Measurements from ENCODE around the gene CRYBG3.
A peak's percentile ranks its signal among the peaks of the same experiment; 100 is the strongest.
"Not testable (repeated sequence)": the region's sequence is repeated elsewhere in the genome, so short reads cannot be mapped to it uniquely, and the experiment has no call there.

The CRYBG3 gene

DNA sequence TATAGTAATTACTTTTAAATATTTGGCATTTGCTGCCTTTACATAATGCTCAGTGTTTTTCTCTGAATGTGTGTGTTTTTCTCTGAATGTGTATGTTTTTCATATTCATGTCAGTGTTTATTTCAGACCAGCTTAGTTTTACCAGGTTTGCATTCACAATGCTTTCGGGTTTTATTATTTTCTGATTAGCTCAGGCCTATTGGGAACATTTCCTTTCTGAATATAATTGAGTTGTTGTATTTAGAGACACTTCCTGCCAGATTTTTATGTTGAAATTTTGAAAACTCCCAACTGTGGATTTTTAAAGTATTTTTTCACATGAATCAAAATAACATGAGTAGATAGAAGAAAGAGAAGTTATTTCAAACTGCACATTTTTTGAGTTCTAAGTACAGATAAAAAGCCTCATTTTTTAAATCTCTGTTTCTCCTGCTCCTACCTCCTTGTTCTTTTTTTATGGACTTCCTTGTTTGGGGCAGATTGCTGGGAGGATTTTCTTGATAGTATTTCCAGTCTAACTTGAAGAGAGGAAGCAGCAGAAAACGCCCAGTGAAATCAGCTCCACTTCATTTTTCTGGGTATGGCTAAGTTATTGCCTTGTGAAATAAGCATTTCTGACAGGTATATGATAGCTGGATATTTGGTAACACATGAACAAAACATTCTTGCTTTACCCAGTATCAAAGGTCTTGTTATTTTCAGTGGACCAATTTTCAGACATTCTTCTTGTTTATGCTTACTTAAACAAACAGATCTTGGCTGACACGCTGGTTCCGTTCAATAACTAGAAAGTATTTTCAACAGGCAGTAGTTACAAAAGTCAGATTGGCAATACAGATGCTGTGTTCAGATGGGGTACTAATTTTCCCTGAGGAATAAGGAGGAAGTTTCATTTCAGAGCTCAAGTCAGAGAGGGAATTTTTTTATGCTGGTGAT is 79.8 kb downstream of the CRYBG3 start:
- no peak for DNase-seq

DNA sequence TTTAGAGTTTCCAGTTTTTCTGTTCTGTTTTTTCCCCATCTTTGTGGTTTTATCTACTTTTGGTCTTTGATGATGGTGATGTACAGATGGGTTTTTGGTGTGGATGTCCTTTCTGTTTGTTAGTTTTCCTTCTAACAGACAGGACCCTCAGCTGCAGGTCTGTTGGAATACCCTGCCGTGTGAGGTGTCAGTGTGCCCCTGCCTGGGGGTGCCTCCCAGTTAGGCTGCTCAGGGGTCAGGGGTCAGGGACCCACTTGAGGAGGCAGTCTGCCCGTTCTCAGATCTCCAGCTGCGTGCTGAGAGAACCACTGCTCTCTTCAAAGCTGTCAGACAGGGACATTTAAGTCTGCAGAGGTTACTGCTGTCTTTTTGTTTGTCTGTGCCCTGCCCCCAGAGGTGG is 88.0 kb downstream of the CRYBG3 start:
- DNase-seq = not testable (repeated sequence)

DNA sequence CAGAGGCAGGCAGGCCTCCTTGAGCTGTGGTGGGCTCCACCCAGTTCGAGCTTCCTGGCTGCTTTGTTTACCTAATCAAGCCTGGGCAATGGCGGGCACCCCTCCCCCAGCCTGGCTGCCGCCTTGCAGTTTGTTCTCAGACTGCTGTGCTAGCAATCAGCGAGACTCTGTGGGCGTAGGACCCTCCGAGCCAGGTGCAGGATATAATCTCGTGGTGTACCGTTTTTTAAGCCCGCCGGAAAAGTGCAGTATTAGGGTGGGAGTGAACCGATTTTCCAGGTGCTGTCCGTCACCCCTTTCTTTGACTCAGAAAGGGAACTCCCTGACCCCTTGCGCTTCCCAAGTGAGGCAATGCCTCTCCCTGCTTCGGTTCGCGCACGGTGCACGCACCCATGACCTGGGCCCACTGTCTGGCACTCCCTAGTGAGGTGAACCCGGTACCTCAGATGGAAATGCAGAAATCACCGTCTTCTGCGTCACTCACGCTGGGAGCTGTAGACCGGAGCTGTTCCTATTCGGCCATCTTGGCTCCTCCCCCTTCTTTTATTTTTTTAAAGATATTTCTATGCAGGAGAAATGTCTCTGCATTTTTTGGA is 88.5 kb downstream of the CRYBG3 start:
- DNase-seq = peak; percentile 43

DNA sequence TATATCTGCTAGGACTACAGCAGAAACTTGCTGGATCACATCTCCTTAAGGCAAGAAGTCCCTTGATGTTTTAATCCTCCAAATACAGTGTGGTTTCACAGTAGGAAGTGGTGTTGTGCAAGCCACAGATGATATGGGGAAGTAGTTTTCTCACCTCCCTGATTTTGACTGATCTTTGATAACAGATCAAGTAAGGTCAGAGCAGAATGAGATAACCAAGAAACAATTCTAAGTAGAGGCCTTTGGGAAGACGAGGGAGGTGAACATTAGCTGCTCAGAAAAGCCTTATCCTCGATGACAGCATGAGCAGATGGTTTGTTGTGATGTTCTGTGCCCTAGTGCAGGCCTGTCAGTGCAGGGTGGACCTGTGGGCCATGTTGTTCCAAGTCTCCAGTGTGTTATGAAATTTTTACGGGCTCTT is 89.1 kb downstream of the CRYBG3 start:
- peak; percentile 47 for DNase-seq

DNA sequence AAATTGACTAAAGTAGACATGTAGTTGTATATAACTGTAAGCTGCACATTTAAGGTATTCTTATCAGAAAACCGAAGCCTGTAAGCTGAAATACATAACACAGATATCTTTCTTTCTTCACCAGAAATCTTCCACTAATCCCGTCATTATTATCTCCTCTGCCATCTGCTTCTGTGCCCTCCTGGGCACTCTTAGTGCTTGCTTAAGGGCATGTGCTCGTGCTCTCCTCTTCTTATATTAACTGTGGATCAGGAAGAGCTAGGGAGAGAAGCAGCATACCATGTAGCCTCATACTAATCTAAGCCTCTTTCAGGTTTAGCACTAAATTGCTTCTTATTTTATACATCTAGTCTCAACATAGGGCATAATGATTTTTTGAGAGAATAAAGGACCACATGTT is 89.6 kb downstream of the CRYBG3 start:
- DNase-seq = no peak

DNA sequence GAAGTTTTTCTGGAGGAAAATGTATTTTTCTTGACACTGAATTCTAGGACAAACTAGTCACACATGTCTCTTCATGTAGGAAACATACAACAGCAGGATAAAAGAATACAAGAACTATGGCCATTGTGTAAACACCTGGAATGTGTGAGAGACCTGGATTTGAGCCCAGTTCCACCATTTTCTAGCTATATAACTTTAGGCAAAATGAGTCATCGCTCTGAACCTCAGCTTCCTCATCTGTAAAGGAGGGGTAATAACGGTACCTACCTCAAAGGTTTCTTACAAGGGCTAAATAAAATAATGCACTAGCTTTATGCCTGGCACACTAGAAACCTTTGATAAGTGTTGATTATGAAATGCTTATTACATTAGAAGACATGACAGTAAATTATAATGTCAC is 92.6 kb downstream of the CRYBG3 start:
- no peak for DNase-seq

DNA sequence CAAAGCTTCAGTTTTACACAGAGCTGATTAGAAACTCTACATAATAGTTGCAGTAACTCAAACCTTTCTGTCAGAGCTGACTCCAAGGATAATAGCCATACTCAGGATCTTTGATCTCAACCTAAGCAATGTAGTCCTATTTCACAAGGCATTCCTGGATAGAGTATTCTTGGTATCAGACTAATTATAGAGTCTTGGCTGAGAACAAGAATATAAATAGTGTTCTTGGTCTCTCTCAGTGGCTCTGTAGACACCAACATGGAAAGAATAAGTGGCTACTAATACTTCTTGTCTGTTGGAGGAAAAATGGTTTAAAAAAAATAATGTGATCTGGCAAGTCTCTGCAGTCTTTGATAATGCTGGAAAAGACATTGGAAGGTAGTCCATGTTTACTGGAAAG is 94.8 kb downstream of the CRYBG3 start:
- no peak for DNase-seq

DNA sequence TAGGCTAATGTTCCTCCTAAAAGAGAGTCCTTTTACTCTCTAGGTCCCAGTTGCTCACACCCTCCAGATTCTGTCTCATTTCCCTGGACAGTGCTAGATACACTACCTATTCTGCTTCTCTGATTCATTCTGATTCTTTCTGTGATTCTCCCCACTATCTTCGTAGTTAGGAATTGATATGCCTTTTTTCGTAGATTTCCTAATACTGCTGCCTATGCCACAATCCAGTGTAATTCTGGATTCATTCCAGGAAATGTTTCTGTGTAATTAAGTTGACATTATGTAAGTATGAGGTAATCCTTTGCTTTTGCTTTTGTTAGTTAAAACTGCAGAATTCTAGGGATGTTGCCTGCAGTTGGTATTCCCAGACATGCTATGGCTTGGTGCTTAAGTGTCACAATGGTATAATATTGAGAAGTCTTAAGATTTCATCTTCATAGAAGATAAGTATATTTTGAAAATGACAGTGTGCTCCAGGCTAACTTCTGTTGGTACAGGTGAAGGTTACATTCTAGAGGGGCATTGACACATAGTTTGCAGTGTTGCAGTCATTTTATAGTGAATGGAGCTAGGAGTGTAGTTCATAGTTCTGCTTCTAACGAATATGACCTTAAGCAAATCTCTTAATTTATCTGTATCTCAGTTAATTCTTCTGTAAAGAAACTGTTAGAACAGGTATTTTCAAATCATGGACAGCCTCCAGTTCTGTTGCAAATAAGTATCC is 96.2 kb downstream of the CRYBG3 start:
- DNase-seq = no peak

DNA sequence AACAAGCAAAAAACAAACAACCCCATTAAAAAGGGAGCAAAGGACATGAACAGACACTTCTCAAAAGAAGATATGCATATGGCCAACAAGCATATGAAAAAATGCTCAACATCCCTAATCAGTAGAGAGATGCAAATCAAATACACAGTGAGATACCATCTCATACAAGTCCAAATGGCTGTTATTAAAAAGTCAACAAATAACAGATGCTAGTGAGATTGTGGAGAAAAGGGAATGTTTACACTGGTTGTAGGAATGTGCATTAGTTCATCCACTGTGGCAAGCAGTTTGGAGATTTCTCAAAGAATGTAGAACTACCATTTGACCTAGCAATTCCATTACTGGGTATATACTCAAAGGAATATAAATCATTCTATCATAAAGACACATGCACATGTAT is 105.9 kb downstream of the CRYBG3 start:
- no peak for DNase-seq

DNA sequence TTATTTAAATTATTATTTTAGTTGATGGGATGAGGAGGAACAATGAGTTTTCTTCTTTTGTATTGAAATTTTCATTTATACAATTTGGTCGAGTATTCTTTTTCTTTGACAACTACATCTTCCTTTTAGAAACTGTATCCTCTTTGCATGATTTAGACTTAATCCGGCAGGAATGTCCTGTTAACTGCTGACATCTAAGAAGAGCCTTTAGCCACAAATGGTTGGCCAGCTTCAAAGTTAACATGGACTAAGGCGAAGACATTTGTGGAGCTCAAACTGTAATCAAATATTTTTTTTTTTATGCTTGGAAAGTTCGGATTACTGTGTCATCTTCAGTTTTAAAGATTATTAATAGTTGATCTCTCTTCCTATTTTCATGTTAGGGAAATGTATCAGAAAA is 107.2 kb downstream of the CRYBG3 start:
- DNase-seq = no peak

DNA sequence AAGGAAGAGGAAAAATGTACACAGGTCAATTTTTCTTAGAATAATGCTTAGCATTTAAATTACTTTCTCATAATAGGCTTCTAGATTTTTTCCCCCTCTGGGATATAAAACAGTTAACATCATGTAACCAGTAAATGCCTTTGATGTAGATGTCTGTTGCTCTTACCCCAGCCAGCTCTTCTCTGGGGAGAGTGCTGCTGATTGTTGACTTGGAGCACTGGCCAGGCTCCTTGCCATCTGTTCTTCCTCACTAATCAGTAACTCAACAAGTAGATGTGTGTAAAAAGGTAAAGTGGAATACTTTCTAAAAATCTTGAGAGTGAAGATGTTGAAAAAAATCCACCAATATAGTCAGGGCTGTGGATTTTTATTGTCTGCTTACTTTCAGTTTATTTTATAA is 108.2 kb downstream of the CRYBG3 start:
- no peak for DNase-seq

DNA sequence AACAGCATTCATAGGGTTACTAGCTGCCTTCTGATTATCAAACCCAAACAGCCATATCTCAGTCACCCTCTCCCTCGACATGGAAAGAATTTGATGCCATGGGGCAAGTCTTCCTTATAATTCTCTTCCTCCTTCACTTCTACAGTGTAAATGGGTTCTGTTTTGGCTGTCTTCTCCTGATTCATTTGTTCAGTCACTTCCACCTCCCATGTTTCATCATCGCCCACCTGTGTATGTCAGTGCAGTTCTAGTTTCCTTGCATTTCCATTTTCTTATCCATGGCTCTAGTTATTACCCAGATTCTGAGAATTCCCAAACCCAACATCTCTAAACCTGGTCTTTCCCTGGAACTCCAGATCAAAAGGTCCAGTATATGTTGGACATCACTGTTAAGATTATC is 109.4 kb downstream of the CRYBG3 start:
- no peak for DNase-seq

DNA sequence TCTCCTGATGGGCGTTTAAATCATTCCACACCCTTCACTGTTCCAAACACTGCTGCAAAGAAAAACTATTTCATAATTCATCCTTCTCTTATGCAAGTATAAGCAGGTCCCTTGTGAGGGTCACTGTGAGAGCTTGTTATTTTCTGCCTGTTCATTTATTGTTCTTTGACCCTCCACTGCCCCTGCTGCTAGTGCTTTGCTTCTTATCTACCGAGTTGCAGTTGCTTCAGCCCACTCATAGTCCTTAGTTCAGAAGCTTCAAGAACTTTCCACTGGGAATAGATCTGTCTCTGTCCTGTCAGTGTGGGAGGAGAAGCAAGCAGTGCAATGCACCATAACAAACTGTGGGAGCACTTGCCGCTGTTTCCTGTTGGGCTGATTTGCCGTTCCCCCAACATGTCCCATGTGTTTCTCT is 110.6 kb downstream of the CRYBG3 start:
- DNase-seq = no peak

DNA sequence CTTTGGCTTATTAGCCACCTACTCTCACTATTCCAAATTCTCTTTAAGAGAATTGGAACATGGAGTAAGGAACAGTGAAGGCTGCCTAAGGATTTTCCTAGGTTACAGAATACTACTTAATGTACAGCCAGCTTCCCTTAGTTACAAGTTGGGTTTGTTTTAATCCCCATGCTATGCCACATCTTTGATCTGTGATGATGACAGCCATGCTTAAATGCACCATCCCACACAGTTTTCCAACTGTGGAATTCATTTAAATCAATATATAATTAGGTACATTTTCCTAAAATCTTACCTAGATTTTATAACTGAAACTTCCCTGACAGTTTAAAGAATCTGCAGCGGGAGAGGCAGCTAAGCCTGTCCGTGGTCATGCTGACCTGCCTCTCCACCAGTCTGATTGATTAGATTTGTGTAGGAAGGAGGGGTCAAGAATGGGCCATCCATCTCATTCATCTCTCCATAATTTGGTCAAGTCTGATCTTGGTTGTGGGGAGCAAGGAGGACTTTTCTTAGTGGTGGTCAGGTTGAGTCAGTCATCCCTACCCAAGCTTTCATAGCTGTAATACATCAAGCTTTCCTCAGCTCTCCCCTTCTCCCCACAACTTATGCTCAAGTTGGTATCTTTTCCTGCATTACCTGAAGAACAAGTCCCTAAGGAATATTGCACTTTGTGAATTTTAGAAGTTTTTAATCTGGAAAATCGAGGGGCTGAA is 113.3 kb downstream of the CRYBG3 start:
- no peak for DNase-seq

DNA sequence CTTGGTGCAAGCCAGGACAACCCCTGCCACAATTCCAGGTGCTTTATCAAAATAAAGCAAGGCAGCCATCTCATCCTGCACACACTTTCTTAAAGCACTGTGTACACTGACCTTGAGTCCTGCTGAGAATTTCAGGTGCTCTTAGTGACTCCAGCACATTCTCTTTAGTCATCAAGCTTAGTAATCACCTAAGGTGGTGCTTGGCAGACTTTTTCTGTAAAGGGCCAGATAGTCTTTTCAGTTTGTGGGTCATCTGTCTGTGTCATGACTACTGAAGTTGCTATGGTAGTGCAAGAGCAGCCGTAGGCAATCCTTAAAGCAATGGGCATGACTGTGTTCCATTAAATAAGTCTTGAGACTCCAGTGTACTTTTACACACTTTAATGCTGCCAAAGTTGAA is 114.0 kb downstream of the CRYBG3 start:
- no peak for DNase-seq

DNA sequence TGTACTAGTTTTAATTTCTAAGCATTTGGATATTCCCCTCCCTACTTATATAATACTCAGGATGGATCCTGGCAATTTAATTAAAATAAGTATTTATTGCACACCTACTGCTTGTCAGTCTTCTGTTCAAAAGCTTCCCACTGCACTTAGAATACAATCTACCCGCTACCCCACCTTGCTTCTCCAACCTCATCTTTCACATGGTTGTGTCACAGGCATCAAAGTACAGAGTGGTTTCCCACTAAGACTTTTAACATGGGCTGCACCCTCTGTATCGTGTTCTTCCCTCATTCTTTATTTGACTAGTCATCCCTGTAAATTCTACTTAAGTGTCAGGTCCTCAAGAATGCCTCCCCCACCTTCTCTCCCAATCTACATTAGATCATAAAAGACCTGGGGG is 115.4 kb downstream of the CRYBG3 start:
- no peak for DNase-seq

DNA sequence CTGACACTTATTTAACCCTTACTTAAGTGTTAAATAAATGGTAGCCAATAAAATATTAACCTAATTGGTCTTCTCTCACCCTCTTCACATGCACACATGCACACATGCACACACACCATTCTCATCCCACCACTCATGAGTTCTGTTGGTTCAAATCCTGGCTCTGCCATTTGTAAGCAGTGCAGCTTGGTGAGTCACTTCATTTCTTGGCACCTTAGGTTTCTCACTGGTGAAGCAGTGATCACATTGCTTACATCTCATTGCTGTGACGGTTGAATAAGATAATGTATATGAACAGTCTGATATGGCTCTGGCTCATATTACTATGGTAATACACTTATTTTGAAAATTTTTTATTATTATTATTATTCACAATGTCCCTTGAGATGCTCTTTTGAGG is 116.6 kb downstream of the CRYBG3 start:
- no peak for DNase-seq

DNA sequence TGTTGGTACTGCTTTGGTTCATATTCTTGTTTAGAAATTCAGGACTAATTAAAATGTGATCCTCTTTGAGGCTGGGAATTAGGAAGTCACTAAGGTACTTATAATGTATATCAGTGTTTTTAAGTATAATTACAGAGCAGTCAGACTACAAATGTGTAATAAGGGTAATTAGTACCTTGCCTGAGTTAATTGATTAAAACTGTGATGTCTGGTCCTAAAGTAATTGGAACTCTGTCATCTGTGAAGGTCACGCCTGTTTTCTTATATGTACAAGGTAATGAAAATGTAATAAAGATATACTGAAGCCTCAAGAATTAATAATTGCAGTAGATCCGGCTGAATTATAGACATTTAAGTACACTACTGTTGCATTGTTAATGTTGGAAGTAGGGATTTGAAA is 117.6 kb downstream of the CRYBG3 start:
- DNase-seq = no peak

DNA sequence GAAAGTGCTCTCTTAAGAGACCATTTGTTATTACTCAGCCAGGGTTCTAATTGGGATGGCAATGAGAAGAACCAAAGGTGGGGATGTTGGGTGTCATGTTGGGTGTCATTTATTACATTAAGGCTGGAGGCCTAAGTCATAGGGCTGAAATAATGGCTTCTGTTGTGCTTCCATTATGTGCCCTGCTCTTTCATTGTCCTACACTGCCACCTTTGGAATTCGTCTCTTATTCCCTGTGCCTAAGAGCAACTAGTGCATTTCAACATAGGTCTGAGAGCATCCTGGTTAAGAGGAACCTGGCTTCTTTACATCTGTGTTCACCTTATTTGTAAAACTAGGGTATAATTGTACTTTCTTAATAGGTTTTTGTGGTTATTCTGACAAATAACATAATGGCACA is 118.2 kb downstream of the CRYBG3 start:
- peak; percentile 33 for DNase-seq

DNA sequence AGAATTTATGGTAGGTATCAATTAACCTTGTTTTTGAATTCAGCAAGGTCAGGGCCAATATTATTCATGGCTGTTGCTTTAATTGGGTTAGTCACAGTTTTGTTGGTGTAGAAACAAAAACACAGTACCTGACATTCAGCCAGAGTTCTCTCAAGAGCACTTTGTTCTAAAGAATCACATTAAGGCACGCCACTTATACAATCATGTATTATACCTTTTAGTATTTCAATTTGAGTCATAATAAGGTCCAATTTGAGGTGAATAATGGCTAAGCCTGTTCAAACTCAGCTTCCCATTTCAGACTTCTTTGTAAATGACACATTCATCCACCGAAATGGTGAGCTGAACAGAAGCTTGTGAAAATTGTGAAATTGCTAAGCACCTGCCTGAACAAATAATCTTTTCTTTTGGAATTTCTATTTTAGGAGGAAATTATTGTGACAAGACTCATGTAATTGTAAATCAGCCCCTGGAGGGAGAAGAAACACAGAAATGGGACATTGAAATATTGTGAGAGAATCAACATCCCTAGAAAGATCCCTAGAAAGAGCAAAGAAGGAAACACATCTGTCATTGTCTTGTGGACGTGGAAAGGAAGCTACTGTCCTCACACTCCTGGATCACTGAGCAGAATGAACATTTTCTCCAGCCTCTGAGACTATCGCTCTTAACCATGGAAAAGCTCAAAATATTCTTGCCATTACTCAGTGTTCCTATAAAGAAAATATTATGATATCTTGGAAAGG is 121.2 kb downstream of the CRYBG3 start:
- DNase-seq = no peak

DNA sequence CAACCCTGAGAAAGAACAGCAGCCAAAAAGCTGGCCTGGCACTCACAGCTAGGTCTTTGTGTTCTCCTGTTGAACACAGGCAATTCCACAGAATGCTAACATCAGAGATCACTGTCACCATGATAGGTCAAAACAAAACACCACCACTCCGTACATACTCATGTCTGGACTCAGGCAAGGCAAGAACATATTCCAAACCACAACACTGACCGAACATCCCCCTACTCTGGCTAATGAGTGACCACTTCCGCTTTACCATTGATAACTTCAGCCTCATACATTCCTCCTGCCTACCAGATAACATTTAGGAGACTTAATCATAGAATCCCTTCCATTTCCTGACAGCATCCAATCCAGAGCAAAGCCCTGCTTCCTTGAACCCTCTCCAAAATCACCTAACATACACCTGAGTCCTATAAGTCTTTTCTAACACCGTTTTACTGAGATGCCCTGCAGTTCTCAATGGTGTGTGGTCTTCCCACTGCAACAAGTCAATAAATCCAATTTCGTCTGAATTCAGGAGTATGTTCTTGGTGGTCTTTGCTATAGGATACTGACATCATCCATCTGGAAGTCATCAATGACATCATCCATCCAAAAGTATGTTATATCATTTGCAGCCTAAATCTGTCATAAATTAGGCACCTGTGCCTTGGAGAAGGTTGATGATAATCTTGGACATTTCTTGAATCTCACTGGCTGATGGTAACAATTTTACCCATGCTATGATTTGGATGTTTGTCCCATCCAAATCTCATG is 126.7 kb downstream of the CRYBG3 start:
- no peak for DNase-seq

DNA sequence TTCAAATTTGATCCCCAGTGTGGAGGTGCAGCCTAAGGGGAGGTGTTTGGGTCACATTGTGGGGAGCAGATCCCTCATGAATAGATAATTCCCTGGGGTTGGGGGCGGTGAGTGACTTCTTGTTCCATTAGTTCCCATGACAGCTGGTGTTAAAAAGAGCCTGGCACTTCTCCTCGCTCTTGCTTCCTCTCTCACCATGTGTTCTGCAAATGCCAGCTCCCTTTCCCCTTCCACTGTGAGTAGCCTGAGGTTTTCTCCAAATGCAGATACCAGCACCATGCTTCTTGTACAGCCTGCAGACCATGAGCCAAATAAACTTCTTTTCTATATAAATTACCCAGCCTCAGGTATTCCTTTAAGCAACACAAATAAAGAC is 127.3 kb downstream of the CRYBG3 start:
- no peak for DNase-seq
